Measurements from ENCODE around the gene MGMT.

The MGMT gene

GRCh38 chr10:129481641-129482040, 14.6 kb downstream of the MGMT start:
- H3K27ac ChIP-seq = no peak overlapping the region
- no peak for TF ChIP-seq CTCF (conservative IDR thresholded peaks at IDR 0.05)

- no peak overlapping the region for H3K27ac ChIP-seq
- TF ChIP-seq CTCF (conservative IDR thresholded peaks at IDR 0.05) = no peak
These were observed 16.5 kb downstream of the MGMT start for GRCh38 chr10:129483430-129484010.

GRCh38 chr10:129486805-129487204, 19.8 kb downstream of the MGMT start:
- no peak overlapping the region for H3K27ac ChIP-seq
- no peak for TF ChIP-seq CTCF (conservative IDR thresholded peaks at IDR 0.05)

- TF ChIP-seq CTCF (conservative IDR thresholded peaks at IDR 0.05) = no peak
- no peak overlapping the region for H3K27ac ChIP-seq
These were observed 24.2 kb downstream of the MGMT start for GRCh38 chr10:129491123-129491734.

GRCh38 chr10:129494176-129494575, 27.1 kb downstream of the MGMT start:
- no peak for TF ChIP-seq CTCF (conservative IDR thresholded peaks at IDR 0.05)
- H3K27ac ChIP-seq = no peak overlapping the region

- H3K27ac ChIP-seq = no peak overlapping the region
- TF ChIP-seq CTCF (conservative IDR thresholded peaks at IDR 0.05) = no peak
These were observed 27.7 kb downstream of the MGMT start for GRCh38 chr10:129494740-129495139.

GRCh38 chr10:129495256-129495655, 28.2 kb downstream of the MGMT start:
- H3K27ac ChIP-seq = no peak overlapping the region
- TF ChIP-seq CTCF (conservative IDR thresholded peaks at IDR 0.05) = no peak

All from VCaP (cell line).